GM12878 (cell line): ENCODE measurements around the gene PRKG1. TPM values are rescaled to one million over a fixed set of nuclear protein-coding genes. Genes with fewer than 3 reads are reported as not detected.
A peak's percentile ranks its signal among the peaks of the same experiment; 100 is the strongest.

Source experiments
- ATAC-seq: fragments of 200-7000 bp; cut with Tn5 transposase; 3 replicates; pipeline ENCODE4 v1.9.1; 2020; ENCODE audit warnings: mild to moderate bottlenecking, moderate library complexity
- BruUV-seq: library from RNA; stranded (reverse); fragments of 400-500 nt; replicated peaks from 2 replicates; lab custom pipeline; 2021; lab: Mats Ljungman, UMichigan
- CTCF ChIA-PET: fragments of 300-600 bp; sonication (Branson Sonifier 250); formaldehyde crosslinking; extraction: SDS; loops from one replicate; lab custom pipeline; 2021; ENCODE audit warnings: inconsistent platforms; lab: Yijun Ruan, JAX
- POLR2A ChIA-PET: fragments of 350-600 bp; formaldehyde crosslinking; extraction: SDS; loops from one replicate; lab custom pipeline; 2021; ENCODE audit warnings: inconsistent platforms; lab: Charles Lee
- RAD21 ChIA-PET: fragments of 300-600 bp; sonication (Branson Sonifier 250); formaldehyde crosslinking; loops from one replicate; lab custom pipeline; 2023; ENCODE audit warnings: antibody characterized with exemption; ENCODE audit not compliant: unreplicated experiment; lab: Charles Lee
- SMC1A ChIA-PET: fragments of 300-600 bp; sonication (Branson Sonifier 250); formaldehyde crosslinking; loops from one replicate; lab custom pipeline; 2023; ENCODE audit not compliant: unreplicated experiment, uncharacterized antibody; lab: Charles Lee
- DNase-seq: peaks from one replicate; pipeline ENCODE4 v3.0.0-alpha.2; 2011; ENCODE audit warnings: low read depth, low spot score
- FAIRE-seq: peaks from 3 replicates; lab custom pipeline; 2011; peaks lifted over from hg19 to GRCh38; lab: Jason Lieb, UNC
- H2AFZ ChIP-seq: 2 replicates; pipeline ENCODE4 v1.6.0; 2011; ENCODE audit warnings: low read depth, low read length, control low read depth; ENCODE audit not compliant: control insufficient read depth
- H3K27ac ChIP-seq: 2 replicates; pipeline ENCODE4 v1.5.1; 2011; ENCODE audit warnings: control low read depth; ENCODE audit not compliant: control insufficient read depth, insufficient read depth
- H3K27me3 ChIP-seq, 2 experiments: replicated peaks in 1 of 2; 2 replicates each; pipeline versions ENCODE4 v1.6.0 to v1.6.1; 2011; ENCODE audit warnings: low read length in 1 of 2; ENCODE audit not compliant: control insufficient read depth in 2 of 2, insufficient read depth in 2 of 2
- H3K36me3 ChIP-seq, 2 experiments: 2 replicates each; pipeline ENCODE4 v1.5.1; 2011; ENCODE audit warnings: low read length in 1 of 2; ENCODE audit not compliant: control insufficient read depth in 2 of 2, insufficient read depth in 2 of 2
- H3K4me1 ChIP-seq: 2 replicates; pipeline ENCODE4 v1.6.1; 2011; ENCODE audit warnings: mild to moderate bottlenecking, low read length, moderate library complexity, mixed read lengths; ENCODE audit not compliant: control insufficient read depth, insufficient read depth
- H3K4me2 ChIP-seq: 2 replicates; pipeline ENCODE4 v1.6.0; 2011; ENCODE audit warnings: control low read depth; ENCODE audit not compliant: control insufficient read depth, insufficient read depth
- H3K4me3 ChIP-seq: fragments of 200-600 bp; sonication (generic); 2 replicates; pipeline ENCODE4 v1.5.1; 2016
- H3K79me2 ChIP-seq: 2 replicates; pipeline ENCODE4 v1.6.0; 2011; ENCODE audit warnings: low read length; ENCODE audit not compliant: control insufficient read depth, insufficient read depth
- H3K9ac ChIP-seq: 2 replicates; pipeline ENCODE4 v1.8.0; 2011; ENCODE audit warnings: low read length, control low read depth, mixed read lengths; ENCODE audit not compliant: control insufficient read depth, insufficient read depth
- H3K9me3 ChIP-seq: replicated peaks from 3 replicates; pipeline ENCODE4 v1.5.1; 2011; ENCODE audit warnings: mild to moderate bottlenecking, low read length; ENCODE audit not compliant: control insufficient read depth, insufficient read depth
- H4K20me1 ChIP-seq: 2 replicates; pipeline ENCODE4 v1.6.0; 2011; ENCODE audit not compliant: control insufficient read depth, insufficient read depth
- BRCA1 ChIP-seq: IDR thresholded peaks from 2 replicates; pipeline ENCODE4 v1.6.1; 2011; ENCODE audit warnings: low read depth, low read length, improper control_type of control experiment
- E4F1 ChIP-seq: fragments of 450-650 bp; IDR thresholded peaks from 2 replicates; pipeline ENCODE4 v1.6.1; 2018; ENCODE audit warnings: borderline replicate concordance, mild to moderate bottlenecking; ENCODE audit not compliant: partially characterized antibody
- GABPA ChIP-seq: IDR thresholded peaks from 2 replicates; pipeline ENCODE4 v1.6.1; 2014; ENCODE audit warnings: antibody characterized with exemption, low read depth, mild to moderate bottlenecking, inconsistent platforms
- JUND ChIP-seq: IDR thresholded peaks from 2 replicates; pipeline ENCODE4 v1.6.1; 2012; ENCODE audit warnings: low read depth, mild to moderate bottlenecking, low read length, improper control_type of control experiment, moderate library complexity
- KDM1A ChIP-seq: fragments of 200-600 bp; sonication (generic); IDR thresholded peaks from 2 replicates; pipeline ENCODE4 v1.6.1; 2016; ENCODE audit warnings: borderline replicate concordance
- MTA3 ChIP-seq: IDR thresholded peaks from 2 replicates; pipeline ENCODE4 v1.6.1; 2012; ENCODE audit warnings: low read length, inconsistent platforms, borderline replicate concordance
- TAF1 ChIP-seq: IDR thresholded peaks from 2 replicates; pipeline ENCODE4 v1.6.1; 2011; ENCODE audit warnings: mild to moderate bottlenecking, low read depth, low read length, borderline replicate concordance
- TBL1XR1 ChIP-seq: IDR thresholded peaks from 2 replicates; pipeline ENCODE4 v1.6.1; 2012; ENCODE audit warnings: low read depth, low read length, improper control_type of control experiment
- TCF12 ChIP-seq: IDR thresholded peaks from 2 replicates; pipeline ENCODE4 v1.6.1; 2011; ENCODE audit warnings: low read depth, mild to moderate bottlenecking, low read length
- YBX1 ChIP-seq: fragments of 450-650 bp; IDR thresholded peaks from 2 replicates; pipeline ENCODE4 v1.6.1; 2016; ENCODE audit warnings: antibody characterized with exemption
- WGBS: methylation state at CpG from one replicate; pipeline ENCODE4 v1.1.6; 2016; ENCODE audit warnings: low lambda C conversion rate; ENCODE audit not compliant: insufficient replicate concordance, insufficient coverage; ENCODE audit errors: missing lambda C conversion rate; 5-methylcytosine and 5-hydroxymethylcytosine counted together
- in situ Hi-C: fragments of 300-500 bp; cut with MboI; formaldehyde crosslinking; loops from 9 replicates; pipeline ENCODE4 v1.14.3; 2018; ENCODE audit warnings: mixed read lengths
- intact Hi-C: fragments of 100-400 bp; cut with micrococcal nuclease; formaldehyde crosslinking; loops from one replicate; pipeline ENCODE4 v1.14.2; 2022; ENCODE audit not compliant: unreplicated experiment
- polyA plus RNA-seq, 11 experiments: library from polyadenylated mRNA; depleted of rRNA in 4 of 11; unstranded in 6 of 11; stranded (reverse) in 5 of 11; fragments of >200 nt; fragmentation: Nextera tagmentation in 4 of 11; fragmentation: Illumina TruSeq in 1 of 11; extraction: Ambion mirVana in 4 of 11; extraction: Trizol in 1 of 11; gene quantifications; 1 replicate in 1 of 11; 2 replicates in 10 of 11; pipeline versions ENCODE4 v1.2.1 to v1.2.3, GENCODE V29; 2011 to 2016; ENCODE audit warnings: inconsistent platforms in 2 of 11, missing spikeins in 2 of 11, low read depth in 1 of 11
- total RNA-seq, 4 experiments: library from RNA; depleted of rRNA in 3 of 4; stranded (reverse); fragments of >200 nt in 3 of 4; fragmentation: Illumina TruSeq in 1 of 4; extraction: Trizol in 1 of 4; gene quantifications; 2 replicates each; pipeline versions ENCODE4 v1.2.1 to v1.2.3, GENCODE V29; 2013 to 2021
- TF ChIP-seq, protein P1 (sequence below): fragments of 450-650 bp; IDR thresholded peaks from 2 replicates; pipeline ENCODE4 v1.6.1; 2017; ENCODE audit warnings: antibody characterized with exemption, mild to moderate bottlenecking, moderate library complexity
- TF ChIP-seq, protein P2 (sequence below): fragments of 450-650 bp; formaldehyde crosslinking; IDR thresholded peaks from 2 replicates; pipeline ENCODE4 v1.4.0; 2020; ENCODE audit warnings: mild to moderate bottlenecking, moderate library complexity

Gene PRKG1
- total and polyA plus RNA-seq, 10 of the 15 experiments (the other 5 are each of a cell fraction or from before 2014, with no cell fraction given) = 0.04 to 0.05 TPM; not detected in 8

GRCh38 chr10:52314822-52315552, 1240.7 kb downstream of the PRKG1 start:
- ChIA-PET CTCF (no interaction called here), SMC1A (no interaction called here), RAD21 (no interaction called here), POLR2A (no interaction called here)
- no peak overlapping the region for H3K4me2 ChIP-seq
- no peak overlapping the region for H3K9ac ChIP-seq
- H3K9me3 ChIP-seq = no peaks in the 10 kb centered on the region
- H3K36me3 ChIP-seq = no peaks in the 10 kb centered on the region
- H4K20me1 ChIP-seq = no peaks in the 10 kb centered on the region
- in situ Hi-C loops (loop anchor here (10.0 kb wide), 1 partner anchor 170 kb away; no protein-coding TSS in a partner anchor), intact Hi-C loops (no loop called here)
- H3K27ac ChIP-seq = no peak overlapping the region
- no peak for FAIRE-seq
- peaks cover 7 to 8% of the 10 kb centered on the region in 2 experiments for H3K27me3 ChIP-seq
- 6% methylated on average over 36 of the region's 36 CpGs for WGBS
- no TSS peak for BruUV-seq
- no peak overlapping the region for H3K4me3 ChIP-seq
- DNase-seq = no peak
- H3K4me1 ChIP-seq = no peaks in the 10 kb centered on the region
- no peak overlapping the region for H2AFZ ChIP-seq
- ATAC-seq = peak; percentile 27; the same call in 2 of the 3 replicates
- no peaks in the 10 kb centered on the region for H3K79me2 ChIP-seq
- TF ChIP-seq TAF1 = no peak
- no peak for TF ChIP-seq GABPA
- TF ChIP-seq TBL1XR1 = no peak
- no peak for TF ChIP-seq MTA3
- no peak for TF ChIP-seq JUND
- TF ChIP-seq, protein P1, sequence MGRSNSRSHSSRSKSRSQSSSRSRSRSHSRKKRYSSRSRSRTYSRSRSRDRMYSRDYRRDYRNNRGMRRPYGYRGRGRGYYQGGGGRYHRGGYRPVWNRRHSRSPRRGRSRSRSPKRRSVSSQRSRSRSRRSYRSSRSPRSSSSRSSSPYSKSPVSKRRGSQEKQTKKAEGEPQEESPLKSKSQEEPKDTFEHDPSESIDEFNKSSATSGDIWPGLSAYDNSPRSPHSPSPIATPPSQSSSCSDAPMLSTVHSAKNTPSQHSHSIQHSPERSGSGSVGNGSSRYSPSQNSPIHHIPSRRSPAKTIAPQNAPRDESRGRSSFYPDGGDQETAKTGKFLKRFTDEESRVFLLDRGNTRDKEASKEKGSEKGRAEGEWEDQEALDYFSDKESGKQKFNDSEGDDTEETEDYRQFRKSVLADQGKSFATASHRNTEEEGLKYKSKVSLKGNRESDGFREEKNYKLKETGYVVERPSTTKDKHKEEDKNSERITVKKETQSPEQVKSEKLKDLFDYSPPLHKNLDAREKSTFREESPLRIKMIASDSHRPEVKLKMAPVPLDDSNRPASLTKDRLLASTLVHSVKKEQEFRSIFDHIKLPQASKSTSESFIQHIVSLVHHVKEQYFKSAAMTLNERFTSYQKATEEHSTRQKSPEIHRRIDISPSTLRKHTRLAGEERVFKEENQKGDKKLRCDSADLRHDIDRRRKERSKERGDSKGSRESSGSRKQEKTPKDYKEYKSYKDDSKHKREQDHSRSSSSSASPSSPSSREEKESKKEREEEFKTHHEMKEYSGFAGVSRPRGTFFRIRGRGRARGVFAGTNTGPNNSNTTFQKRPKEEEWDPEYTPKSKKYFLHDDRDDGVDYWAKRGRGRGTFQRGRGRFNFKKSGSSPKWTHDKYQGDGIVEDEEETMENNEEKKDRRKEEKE = no peak
- no peak for TF ChIP-seq YBX1
- TF ChIP-seq, protein P2, sequence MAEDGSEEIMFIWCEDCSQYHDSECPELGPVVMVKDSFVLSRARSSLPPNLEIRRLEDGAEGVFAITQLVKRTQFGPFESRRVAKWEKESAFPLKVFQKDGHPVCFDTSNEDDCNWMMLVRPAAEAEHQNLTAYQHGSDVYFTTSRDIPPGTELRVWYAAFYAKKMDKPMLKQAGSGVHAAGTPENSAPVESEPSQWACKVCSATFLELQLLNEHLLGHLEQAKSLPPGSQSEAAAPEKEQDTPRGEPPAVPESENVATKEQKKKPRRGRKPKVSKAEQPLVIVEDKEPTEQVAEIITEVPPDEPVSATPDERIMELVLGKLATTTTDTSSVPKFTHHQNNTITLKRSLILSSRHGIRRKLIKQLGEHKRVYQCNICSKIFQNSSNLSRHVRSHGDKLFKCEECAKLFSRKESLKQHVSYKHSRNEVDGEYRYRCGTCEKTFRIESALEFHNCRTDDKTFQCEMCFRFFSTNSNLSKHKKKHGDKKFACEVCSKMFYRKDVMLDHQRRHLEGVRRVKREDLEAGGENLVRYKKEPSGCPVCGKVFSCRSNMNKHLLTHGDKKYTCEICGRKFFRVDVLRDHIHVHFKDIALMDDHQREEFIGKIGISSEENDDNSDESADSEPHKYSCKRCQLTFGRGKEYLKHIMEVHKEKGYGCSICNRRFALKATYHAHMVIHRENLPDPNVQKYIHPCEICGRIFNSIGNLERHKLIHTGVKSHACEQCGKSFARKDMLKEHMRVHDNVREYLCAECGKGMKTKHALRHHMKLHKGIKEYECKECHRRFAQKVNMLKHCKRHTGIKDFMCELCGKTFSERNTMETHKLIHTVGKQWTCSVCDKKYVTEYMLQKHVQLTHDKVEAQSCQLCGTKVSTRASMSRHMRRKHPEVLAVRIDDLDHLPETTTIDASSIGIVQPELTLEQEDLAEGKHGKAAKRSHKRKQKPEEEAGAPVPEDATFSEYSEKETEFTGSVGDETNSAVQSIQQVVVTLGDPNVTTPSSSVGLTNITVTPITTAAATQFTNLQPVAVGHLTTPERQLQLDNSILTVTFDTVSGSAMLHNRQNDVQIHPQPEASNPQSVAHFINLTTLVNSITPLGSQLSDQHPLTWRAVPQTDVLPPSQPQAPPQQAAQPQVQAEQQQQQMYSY = no peak
- no peak for TF ChIP-seq E4F1
- no peak for TF ChIP-seq KDM1A
- TF ChIP-seq BRCA1 = no peak
- TF ChIP-seq TCF12 = no peak
